Mesothelial cell of epicardium (in vitro differentiated cells): Measurements from ENCODE around the gene MTA1. TPM values are rescaled to one million over a fixed set of nuclear protein-coding genes. Genes with fewer than 3 reads are reported as not detected.

ENCODE experiments used
- DNase-seq, 2 experiments: peaks; one replicate each; pipeline ENCODE4 v3.0.0; 2021; ENCODE audit warnings: low spot score in 2 of 2; ENCODE audit not compliant: unreplicated experiment in 2 of 2
- H3K27ac Mint-ChIP-seq: 2 replicates; pipeline ENCODE4 v1.8.0; 2021; ENCODE audit warnings: mixed read lengths
- H3K27me3 Mint-ChIP-seq: 2 replicates; pipeline ENCODE4 v1.8.0; 2021; ENCODE audit warnings: low read depth, mixed read lengths
- H3K36me3 Mint-ChIP-seq: 2 replicates; pipeline ENCODE4 v1.8.0; 2021; ENCODE audit warnings: mixed read lengths
- H3K4me1 Mint-ChIP-seq: 2 replicates; pipeline ENCODE4 v1.8.0; 2021; ENCODE audit warnings: mixed read lengths
- H3K4me3 Mint-ChIP-seq: 2 replicates; pipeline ENCODE4 v1.8.0; 2021; ENCODE audit warnings: mild to moderate bottlenecking, moderate library complexity, mixed read lengths
- H3K9me3 Mint-ChIP-seq: 2 replicates; pipeline ENCODE4 v1.8.0; 2021; ENCODE audit warnings: mixed read lengths
- total RNA-seq: library from RNA; stranded (reverse); gene quantifications from 3 replicates; pipeline ENCODE4 v1.2.1, GENCODE V29; 2021
- TF ChIP-seq, protein P1 (sequence below): fragments of 200-600 bp; sonication (generic); IDR thresholded peaks from one replicate; pipeline ENCODE4 v1.5.0; 2021; ENCODE audit warnings: antibody characterized with exemption; ENCODE audit not compliant: unreplicated experiment

Gene MTA1
- total RNA-seq, 1 donor from 2014 or later: 259 TPM

DNA sequence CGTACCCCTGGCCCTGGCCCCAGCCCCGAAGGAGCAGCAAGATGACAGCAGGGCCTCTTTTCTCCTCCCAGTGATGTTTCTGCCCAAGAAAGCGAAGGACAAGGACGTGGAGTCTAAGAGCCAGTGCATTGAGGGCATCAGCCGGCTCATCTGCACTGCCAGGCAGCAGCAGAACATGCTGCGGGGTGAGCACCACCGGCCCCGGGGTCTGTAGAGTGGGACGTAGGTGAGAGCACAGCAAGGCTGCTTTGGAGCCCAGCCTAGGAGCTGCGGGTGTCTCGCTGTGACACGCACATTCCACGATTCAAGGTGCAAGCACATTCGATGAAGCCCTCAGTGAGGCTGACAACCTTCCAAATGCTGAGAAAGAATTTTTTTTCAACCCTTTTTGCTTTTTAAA is 26.5 kb upstream of the MTA1 start:
- Mint-ChIP-seq H3K4me3 (no peak overlapping the region), H3K27ac (no peak overlapping the region), H3K36me3 (peaks cover 4% of the 10 kb centered on the region), H3K9me3 (no peaks in the 10 kb centered on the region), H3K27me3 (no peaks in the 10 kb centered on the region), H3K4me1 (peaks cover 3% of the 10 kb centered on the region)
- TF ChIP-seq, protein P1, sequence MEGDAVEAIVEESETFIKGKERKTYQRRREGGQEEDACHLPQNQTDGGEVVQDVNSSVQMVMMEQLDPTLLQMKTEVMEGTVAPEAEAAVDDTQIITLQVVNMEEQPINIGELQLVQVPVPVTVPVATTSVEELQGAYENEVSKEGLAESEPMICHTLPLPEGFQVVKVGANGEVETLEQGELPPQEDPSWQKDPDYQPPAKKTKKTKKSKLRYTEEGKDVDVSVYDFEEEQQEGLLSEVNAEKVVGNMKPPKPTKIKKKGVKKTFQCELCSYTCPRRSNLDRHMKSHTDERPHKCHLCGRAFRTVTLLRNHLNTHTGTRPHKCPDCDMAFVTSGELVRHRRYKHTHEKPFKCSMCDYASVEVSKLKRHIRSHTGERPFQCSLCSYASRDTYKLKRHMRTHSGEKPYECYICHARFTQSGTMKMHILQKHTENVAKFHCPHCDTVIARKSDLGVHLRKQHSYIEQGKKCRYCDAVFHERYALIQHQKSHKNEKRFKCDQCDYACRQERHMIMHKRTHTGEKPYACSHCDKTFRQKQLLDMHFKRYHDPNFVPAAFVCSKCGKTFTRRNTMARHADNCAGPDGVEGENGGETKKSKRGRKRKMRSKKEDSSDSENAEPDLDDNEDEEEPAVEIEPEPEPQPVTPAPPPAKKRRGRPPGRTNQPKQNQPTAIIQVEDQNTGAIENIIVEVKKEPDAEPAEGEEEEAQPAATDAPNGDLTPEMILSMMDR: no peak
- DNase-seq: no peak

DNA sequence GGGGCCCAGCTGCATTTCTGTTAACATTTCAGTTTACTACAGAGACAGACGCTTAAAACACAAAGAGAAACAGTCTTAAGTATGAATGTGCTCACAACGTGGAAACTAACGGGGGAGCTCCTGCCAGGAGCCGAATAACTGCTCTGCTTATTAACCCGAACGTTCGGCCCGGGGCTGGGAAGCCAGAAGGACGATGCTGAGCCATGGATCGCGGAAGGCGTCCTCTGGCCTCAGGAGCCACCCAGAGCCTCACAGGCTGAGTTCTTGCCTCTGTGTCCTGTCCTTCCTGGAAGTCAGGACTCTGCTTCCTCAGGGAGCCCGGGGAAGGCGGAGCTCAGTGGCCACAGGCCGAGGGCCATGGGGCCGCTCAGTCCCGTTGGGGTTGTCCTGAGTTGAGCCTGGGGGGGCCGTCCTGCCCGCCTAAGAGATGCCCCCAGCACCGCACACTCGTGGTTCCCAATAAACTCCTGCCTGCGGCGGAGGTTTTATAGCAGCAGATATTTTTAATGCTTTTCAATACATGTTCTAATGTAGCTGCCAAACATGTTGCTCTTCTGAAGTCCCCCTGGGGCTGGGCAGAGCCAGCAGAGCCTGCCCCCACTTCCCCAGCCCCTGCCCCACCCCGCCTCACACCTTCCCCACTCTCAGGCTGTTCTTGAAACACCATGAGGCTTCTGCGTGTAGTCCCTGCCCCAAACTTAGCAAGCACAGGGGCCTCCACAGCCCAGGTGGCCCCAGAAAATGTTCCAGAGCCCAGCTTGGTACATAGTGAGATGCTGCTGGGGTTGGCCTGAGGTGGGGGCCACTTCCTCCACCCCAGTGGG is 24.7 kb upstream of the MTA1 start:
- Mint-ChIP-seq H3K9me3 (no peaks in the 10 kb centered on the region), H3K4me3 (no peak overlapping the region), H3K27me3 (no peaks in the 10 kb centered on the region), H3K27ac (no peak overlapping the region), H3K36me3 (peaks cover 10% of the 10 kb centered on the region), H3K4me1 (peaks cover 6% of the 10 kb centered on the region)
- DNase-seq: no peak
- TF ChIP-seq, protein P1: no peak

DNA sequence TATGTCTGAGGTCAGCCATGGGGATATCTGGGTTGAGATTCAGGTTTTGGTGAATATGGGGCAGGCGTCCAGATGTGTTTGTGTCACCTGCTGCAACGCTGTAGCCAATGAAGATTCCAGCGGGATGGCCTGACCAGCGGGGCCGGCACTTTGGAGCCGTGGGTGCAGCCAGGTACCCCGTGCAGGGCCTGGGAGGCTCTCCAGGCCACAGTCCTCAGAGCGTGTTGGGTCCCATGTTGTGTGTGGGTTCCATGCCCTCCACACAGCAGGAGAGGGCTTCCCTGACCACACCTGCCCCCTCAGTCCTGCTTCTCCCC is 24.1 kb upstream of the MTA1 start:
- Mint-ChIP-seq H3K36me3 (peaks cover 16% of the 10 kb centered on the region), H3K9me3 (peaks cover 5% of the 10 kb centered on the region), H3K27me3 (no peaks in the 10 kb centered on the region), H3K4me1 (peaks cover 6% of the 10 kb centered on the region), H3K27ac (no peak overlapping the region), H3K4me3 (no peak overlapping the region)
- TF ChIP-seq, protein P1: no peak
- DNase-seq: no peak

DNA sequence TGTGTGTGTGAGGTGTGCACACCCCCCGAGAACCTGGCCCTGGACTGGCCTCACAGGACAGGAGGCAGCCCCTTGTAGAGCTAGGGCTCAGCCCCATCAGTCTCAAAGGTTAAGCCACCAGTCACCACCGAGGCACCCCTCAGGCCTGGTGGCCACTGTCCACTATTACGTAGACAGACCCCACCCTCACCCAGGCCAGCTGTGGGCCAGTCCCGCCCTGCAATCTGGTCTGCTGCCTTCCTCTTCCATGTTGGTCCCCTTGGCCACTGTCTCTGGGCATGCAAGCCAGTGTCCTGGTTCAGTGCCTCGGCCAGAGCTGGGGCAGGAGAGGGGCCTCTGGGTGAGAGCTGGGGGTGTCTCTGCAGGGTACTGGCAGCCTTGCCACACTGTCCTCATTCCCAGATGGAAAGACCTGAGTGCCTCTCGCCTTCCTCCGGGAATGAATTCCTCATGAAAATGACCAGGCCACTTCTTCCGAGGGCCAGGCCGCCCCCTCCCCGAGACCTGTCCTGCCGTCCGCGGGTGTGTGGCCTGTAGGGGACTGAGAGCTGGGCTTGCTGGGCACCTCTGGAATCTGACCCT is 22.2 kb upstream of the MTA1 start:
- Mint-ChIP-seq H3K27me3 (no peaks in the 10 kb centered on the region), H3K36me3 (peaks cover 30% of the 10 kb centered on the region), H3K9me3 (peaks cover 20% of the 10 kb centered on the region), H3K27ac (no peak overlapping the region), H3K4me3 (peak overlapping the region; percentile 66), H3K4me1 (peaks cover 6% of the 10 kb centered on the region)
- TF ChIP-seq, protein P1: no peak
- no peak for DNase-seq

DNA sequence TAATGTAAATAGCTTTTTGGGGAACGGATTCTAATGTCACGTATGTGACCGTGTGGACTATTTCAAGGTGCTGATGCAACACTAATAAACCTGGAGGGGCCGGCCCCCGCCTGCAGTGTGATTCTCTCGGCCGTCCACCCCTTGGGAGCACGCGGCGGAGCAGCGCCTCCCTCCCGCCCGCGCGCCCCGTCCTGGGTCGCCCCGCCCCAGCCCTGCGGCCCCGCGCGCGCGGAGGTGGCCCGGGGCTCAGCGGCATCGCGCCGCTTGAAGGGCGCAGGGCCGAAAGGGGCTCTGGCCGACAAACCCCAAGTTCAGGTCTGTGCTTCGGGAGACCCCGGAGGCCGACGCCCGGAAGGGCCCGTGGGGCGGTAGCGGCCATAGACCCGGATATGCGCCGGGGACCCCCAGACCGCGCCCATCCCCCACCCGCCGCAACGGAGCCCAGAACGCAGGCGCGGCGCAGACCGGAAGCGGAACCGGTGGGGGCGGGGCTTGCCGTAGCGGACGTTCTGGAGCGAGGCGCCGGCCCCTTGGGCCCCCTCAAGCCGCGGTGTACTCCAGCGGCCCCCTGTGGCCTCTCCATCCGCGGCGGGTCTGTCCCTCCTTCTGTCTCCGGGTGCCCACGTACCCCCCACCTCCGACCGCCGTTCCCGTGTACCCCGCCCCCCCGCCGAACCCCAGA is 21.4 kb upstream of the MTA1 start, which contains the start of gene TEX22:
Gene TEX22, plus strand, starts transcription at position 495 of the 682 bp plus-strand sequence. CDS start 803 bp downstream, outside the sequence.
- Mint-ChIP-seq H3K36me3 (peaks cover 32% of the 10 kb centered on the region), H3K4me3 (peak within 1 kb of the TSS; percentile 72), H3K27me3 (no peaks in the 10 kb centered on the region), H3K4me1 (peaks cover 6% of the 10 kb centered on the region), H3K9me3 (peaks cover 26% of the 10 kb centered on the region), H3K27ac (peak within 1 kb of the TSS; percentile 77)
- peak; percentile 88 to 94 for DNase-seq
- TF ChIP-seq, protein P1: no peak
